Esophagus (tissue), 2 donors: Measurements from ENCODE around the gene LILRB1. TPM values are rescaled to one million over a fixed set of nuclear protein-coding genes. Genes with fewer than 3 reads are reported as not detected.
"Not testable (repeated sequence)": the region's sequence is repeated elsewhere in the genome, so short reads cannot be mapped to it uniquely, and the experiment has no call there.

Experiments
- H3K27ac ChIP-seq, 2 donors: one replicate each; pipeline ENCODE4 v1.5.1; 2013; ENCODE audit warnings: low read depth in 2 of 2, mild to moderate bottlenecking in 2 of 2, inconsistent platforms in 1 of 2, low read length in 1 of 2, moderate library complexity in 1 of 2
- H3K27me3 ChIP-seq, 2 donors: one replicate each; pipeline ENCODE4 v1.6.1; 2013; ENCODE audit warnings: low read length in 2 of 2, control low read depth in 1 of 2, mild to moderate bottlenecking in 1 of 2; ENCODE audit not compliant: insufficient read depth in 2 of 2, control insufficient read depth in 1 of 2
- H3K36me3 ChIP-seq, 2 donors: one replicate each; pipeline ENCODE4 v1.6.1; 2013; ENCODE audit warnings: low read length in 1 of 2; ENCODE audit not compliant: control insufficient read depth in 2 of 2, insufficient read depth in 2 of 2
- H3K4me1 ChIP-seq, 2 donors: one replicate each; pipeline ENCODE4 v1.6.1; 2013; ENCODE audit warnings: low read length in 1 of 2; ENCODE audit not compliant: control insufficient read depth in 2 of 2, insufficient read depth in 2 of 2
- H3K4me3 ChIP-seq, 2 donors: one replicate each; pipeline ENCODE4 v1.5.1; 2013; ENCODE audit warnings: low read length in 2 of 2, mild to moderate bottlenecking in 2 of 2, low read depth in 1 of 2, moderate library complexity in 1 of 2
- H3K9me3 ChIP-seq, 2 donors: one replicate each; pipeline ENCODE4 v1.6.1; 2013; ENCODE audit warnings: mild to moderate bottlenecking in 2 of 2, low read depth in 1 of 2, low read length in 1 of 2, moderate library complexity in 1 of 2; ENCODE audit not compliant: control insufficient read depth in 2 of 2, insufficient read depth in 1 of 2
- WGBS, 2 donors: extraction: QIAGEN DNeasy Blood & Tissue Kit; methylation state at CpG; one replicate each; pipeline ENCODE4 v1.1.7; 2013; 5-methylcytosine and 5-hydroxymethylcytosine counted together
- polyA plus RNA-seq, 2 donors: library from polyadenylated mRNA; stranded (reverse); fragments of 200-250 nt; gene quantifications; one replicate each; pipeline ENCODE4 v1.2.3, GENCODE V29; 2013
- donor health status: healthy with polysubstance abuse.
- donor health status: Bipolar disorder and iron deficiency.

Gene LILRB1
- polyA plus RNA-seq, 2 donors = 0.46 to 0.55 TPM

DNA sequence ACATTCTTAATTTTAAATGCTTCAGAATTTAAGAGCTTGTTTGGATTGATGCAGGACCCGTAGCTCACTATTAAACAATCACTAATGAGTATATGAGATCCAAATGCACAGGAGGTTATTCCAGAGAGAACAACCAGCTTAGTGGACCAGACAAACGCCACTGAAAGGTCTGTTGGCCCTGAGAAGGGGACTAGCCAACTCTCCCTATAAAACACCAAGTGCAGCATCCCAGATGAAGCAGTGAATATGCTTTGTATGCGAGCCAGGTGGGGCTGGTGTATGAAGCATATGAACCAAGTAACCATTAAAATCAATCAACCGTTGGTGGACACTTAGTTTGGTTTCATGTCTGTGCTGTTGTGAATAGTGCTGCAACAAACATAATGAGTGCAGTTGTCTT is 9.8 kb upstream of the LILRB1 start:
- no peaks in the 10 kb centered on the region for H3K4me1 ChIP-seq
- H3K4me3 ChIP-seq = no peak overlapping the region
- 71 to 73% methylated on average over 4 of the region's 4 CpGs for WGBS, 2 donors
- no peaks in the 10 kb centered on the region for H3K36me3 ChIP-seq
- no peak overlapping the region for H3K27ac ChIP-seq
- no peaks in the 10 kb centered on the region for H3K27me3 ChIP-seq
- H3K9me3 ChIP-seq = no peaks in the 10 kb centered on the region

DNA sequence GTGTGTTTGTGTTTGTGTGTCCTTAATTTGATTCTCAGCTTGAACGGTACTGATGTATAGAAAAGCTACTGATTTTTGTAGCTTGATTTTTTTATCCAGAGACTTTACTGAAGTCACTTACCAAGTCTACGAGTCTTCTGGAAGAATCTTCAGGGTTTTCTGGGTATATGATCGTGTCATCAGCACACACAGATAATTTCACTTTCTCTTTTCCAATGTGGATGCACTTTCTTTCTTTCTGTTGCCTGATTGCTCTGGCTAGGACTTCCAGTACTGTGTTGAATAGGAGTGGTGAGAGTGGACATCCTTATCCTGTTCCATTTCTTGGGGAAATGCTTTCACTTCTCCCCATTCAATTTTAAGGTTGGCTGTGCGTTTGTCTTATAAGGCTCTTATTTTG is 7.9 kb upstream of the LILRB1 start:
- Histone ChIP-seq H3K27ac (no peak overlapping the region), H3K27me3 (no peaks in the 10 kb centered on the region), H3K36me3 (no peaks in the 10 kb centered on the region), H3K4me1 (no peaks in the 10 kb centered on the region), H3K4me3 (no peak overlapping the region), H3K9me3 (peaks cover 0 to 4% of the 10 kb centered on the region in 2 donors)
- 52 to 64% methylated on average over 4 of the region's 4 CpGs for WGBS, 2 donors

DNA sequence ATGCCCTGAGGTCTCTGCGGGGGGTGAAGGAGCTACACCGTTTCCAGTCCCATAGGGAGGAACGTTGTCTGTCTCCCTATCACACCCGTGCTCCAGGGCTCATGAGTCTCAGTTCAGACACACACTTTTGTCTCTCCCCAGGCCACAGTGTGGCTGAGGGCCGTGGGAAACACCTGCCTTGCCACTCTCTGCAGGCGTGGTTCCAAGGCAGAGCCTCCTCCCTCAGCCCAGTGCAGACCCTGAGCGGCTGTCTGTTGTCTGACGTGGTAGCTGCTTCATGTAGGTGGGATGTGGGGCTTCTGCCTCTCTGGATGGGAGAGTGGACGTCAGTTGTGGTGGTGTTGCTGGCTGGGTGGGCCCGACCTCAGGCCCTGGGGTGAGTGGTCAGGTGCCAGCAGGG is 6.0 kb upstream of the LILRB1 start:
- H3K9me3 ChIP-seq, H3K4me3 ChIP-seq, H3K4me1 ChIP-seq, H3K27ac ChIP-seq, H3K36me3 ChIP-seq, H3K27me3 ChIP-seq: not testable (repeated sequence)
- WGBS, 2 donors = 68 to 70% methylated on average over 10 of the region's 10 CpGs

DNA sequence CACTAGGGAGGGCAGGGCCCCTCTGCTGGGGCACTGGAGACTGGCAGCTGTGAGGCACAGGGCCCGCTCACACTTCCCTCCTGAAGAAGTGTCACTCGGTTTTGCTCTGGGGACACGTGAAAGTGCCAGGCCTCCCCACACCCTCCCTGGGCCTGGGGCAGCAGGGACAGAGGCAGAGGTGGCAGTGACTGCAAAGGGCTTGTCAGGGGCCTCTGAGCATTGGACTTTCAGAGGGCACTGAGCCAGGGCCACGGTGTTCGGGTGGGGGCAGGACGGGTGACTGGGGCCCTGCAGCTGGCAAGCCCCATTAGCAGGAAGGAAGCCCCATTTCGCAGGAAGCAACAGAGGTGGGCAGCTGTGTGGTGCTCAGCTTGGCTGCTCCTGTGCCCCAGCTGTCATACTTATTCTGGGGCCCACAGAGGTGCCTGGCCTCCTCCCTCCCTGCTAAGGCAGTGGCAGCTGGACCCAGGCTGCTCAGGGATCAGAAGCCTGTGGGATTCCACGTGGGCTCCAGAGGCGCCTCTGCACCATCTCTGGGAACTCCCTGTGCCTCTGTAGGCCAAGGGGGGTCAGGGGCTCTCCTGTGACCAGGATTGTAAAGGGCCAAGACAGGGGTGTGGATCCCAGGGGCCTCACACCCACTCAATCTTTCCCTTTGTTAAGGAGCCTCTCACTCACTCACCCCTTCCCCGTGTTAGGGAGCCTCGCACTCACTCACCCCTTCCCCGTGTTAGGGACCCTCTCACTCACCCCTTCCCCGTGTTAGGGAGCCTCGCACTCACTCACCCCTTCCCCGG is 5.2 kb upstream of the LILRB1 start:
- H3K27ac ChIP-seq, H3K36me3 ChIP-seq, H3K9me3 ChIP-seq, H3K4me3 ChIP-seq, H3K27me3 ChIP-seq, H3K4me1 ChIP-seq: not testable (repeated sequence)
- WGBS, 2 donors = 68 to 73% methylated on average over 10 of the region's 15 CpGs

DNA sequence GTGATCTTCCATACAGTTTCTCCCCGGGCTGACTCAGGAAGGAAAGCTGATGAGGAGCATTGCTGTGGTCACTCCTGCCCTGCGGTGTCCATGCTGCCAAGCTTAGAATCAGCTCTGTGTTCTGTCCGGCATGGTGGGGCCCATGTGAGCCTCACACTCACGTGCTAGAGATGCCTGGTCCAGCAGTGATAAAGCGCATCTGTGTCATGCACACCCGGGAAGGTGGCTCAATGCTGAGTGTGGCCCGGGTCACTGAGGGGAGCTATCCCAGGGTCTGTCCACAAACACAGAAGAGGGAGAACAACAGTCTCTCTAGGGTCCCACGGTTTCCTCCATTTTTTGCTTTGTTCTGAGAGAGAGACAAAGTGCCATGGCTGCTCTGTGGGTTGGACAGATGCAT is 3.5 kb upstream of the LILRB1 start:
- H3K4me3 ChIP-seq = no peak overlapping the region
- H3K27me3 ChIP-seq = peaks cover 0 to 3% of the 10 kb centered on the region in 2 donors
- 82 to 84% methylated on average over 8 of the region's 8 CpGs for WGBS, 2 donors

DNA sequence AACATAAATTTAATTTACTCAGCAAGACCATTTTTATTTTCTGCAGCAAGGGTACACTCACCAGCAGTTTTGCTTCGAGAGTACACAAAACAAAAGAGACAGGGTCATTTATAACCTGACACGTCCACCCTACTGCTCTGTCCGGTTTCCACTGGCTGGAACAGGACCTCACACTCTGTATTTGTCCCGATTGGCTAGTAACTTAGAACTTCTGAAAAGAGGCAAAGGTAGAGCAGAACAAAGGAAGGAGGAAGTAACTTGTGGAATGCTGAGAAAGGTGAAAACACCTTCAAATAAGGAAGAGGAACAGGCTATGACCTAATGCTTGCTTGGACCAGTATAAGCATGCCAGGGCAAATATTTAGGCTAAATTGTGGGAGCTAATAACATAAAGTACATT is 2.4 kb upstream of the LILRB1 start:
- H3K36me3 ChIP-seq, H3K27me3 ChIP-seq, H3K4me3 ChIP-seq, H3K9me3 ChIP-seq, H3K27ac ChIP-seq, H3K4me1 ChIP-seq: not testable (repeated sequence)
- WGBS, 2 donors = 26 to 32% methylated on average over 4 of the region's 4 CpGs

More for the DNA sequence above, 3.5 kb upstream of the LILRB1 start:
- Histone ChIP-seq H3K27ac (no peak overlapping the region), H3K4me1 (peaks cover 0 to 2% of the 10 kb centered on the region in 2 donors), H3K36me3 (no peaks in the 10 kb centered on the region), H3K9me3 (peaks cover 0 to 4% of the 10 kb centered on the region in 2 donors)

DNA sequence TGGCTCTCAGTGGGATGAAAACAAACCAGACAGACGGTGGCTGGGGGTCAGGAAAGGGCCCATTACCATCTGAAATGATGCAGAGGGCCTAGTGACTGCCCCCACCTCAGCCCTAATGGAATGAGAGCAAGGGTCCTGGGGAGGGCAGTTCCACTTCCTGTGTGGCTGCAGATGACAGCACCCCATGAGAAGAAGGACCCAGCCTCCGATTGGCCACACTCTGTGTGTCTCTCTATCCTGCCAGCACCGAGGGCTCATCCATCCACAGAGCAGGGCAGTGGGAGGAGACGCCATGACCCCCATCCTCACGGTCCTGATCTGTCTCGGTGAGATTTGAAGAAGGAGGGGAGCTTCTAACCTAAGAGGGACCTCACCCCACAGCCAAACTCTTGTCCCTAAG is 498 bp downstream of the LILRB1 start:
- no peaks in the 10 kb centered on the region for H3K36me3 ChIP-seq
- peaks cover 0 to 3% of the 10 kb centered on the region in 2 donors for H3K27me3 ChIP-seq
- H3K27ac ChIP-seq = no peak overlapping the region
- no peak overlapping the region for H3K4me3 ChIP-seq
- peaks cover 0 to 2% of the 10 kb centered on the region in 2 donors for H3K4me1 ChIP-seq
- H3K9me3 ChIP-seq = peaks cover 0 to 4% of the 10 kb centered on the region in 2 donors
- 49 to 57% methylated on average over 6 of the region's 6 CpGs for WGBS, 2 donors

DNA sequence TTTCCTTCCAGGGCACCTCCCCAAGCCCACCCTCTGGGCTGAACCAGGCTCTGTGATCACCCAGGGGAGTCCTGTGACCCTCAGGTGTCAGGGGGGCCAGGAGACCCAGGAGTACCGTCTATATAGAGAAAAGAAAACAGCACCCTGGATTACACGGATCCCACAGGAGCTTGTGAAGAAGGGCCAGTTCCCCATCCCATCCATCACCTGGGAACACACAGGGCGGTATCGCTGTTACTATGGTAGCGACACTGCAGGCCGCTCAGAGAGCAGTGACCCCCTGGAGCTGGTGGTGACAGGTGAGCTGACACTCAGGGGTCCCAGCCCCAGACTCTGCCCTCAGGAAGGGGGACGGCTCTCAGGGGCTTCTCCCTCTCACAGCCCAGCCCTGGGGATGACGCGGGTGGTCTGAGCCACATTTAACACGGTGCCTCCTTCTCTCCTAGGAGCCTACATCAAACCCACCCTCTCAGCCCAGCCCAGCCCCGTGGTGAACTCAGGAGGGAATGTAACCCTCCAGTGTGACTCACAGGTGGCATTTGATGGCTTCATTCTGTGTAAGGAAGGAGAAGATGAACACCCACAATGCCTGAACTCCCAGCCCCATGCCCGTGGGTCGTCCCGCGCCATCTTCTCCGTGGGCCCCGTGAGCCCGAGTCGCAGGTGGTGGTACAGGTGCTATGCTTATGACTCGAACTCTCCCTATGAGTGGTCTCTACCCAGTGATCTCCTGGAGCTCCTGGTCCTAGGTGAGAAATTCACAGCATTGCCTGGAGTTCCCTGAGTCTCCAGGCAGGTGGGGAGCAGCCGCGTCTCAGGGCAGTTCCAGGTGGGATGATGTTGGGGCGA is 1.4 kb downstream of the LILRB1 start:
- H3K27me3 ChIP-seq, H3K9me3 ChIP-seq, H3K36me3 ChIP-seq, H3K27ac ChIP-seq, H3K4me1 ChIP-seq, H3K4me3 ChIP-seq: not testable (repeated sequence)
- 71 to 72% methylated on average over 23 of the region's 23 CpGs for WGBS, 2 donors

DNA sequence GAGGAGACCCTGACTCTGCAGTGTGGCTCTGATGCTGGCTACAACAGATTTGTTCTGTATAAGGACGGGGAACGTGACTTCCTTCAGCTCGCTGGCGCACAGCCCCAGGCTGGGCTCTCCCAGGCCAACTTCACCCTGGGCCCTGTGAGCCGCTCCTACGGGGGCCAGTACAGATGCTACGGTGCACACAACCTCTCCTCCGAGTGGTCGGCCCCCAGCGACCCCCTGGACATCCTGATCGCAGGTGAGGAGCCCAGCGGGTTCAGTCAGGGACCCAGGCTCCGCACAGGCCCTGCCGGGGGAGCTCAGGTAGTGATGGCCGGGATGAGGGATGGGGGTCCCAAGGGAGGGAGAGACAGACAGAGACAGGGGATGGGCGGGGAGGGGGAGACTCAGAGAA is 2.2 kb downstream of the LILRB1 start:
- not testable (repeated sequence) for H3K9me3 ChIP-seq, H3K27me3 ChIP-seq
- 76 to 77% methylated on average over 16 of the region's 16 CpGs for WGBS, 2 donors

More for the DNA sequence above, 2.2 kb downstream of the LILRB1 start:
- not testable (repeated sequence) for H3K4me3 ChIP-seq, H3K36me3 ChIP-seq, H3K27ac ChIP-seq, H3K4me1 ChIP-seq
